DMS79 treated with DMSO at 0.1 percent for 48 hours (cell line): ENCODE measurements around the gene ANK3.
"Not testable (repeated sequence)": the region's sequence is repeated elsewhere in the genome, so short reads cannot be mapped to it uniquely, and the experiment has no call there.

Experiments used
- DNase-seq: peaks from one replicate; lab custom pipeline; 2025; lab: John Stamatoyannopoulos, UW

Gene ANK3

DNA sequence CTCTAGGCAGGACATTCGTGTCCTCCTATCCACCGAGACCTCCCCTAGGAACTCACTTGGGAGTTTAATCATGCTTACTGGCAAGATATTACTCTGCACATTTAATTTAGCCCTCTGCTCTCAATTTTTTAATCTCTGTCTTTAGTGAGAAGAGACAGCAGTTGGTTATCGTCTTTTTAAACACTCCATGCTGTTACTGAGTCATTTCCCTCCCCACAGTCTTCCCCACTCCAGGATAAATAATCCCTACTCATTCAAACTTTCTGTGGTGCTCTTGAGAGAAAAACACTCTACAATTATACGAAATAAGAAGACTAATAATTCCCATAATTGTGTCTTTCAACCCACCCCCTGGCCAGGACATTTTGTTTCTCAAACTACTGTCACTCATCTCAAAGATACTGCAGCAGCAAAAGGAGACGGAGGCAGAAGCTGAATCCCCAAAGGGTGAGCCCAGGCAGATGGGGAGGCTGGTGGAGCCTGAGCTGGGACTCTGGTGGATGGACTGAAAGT is 84.2 kb downstream of the ANK3 start:
- no peak for DNase-seq

- no peak for DNase-seq
Observed at GRCh38 chr10:60304829-60305379, 84.8 kb downstream of the ANK3 start.

GRCh38 chr10:60303778-60304177 is 85.9 kb downstream of the ANK3 start:
- no peak for DNase-seq

- DNase-seq: no peak
Observed at GRCh38 chr10:60299961-60300883, 89.5 kb downstream of the ANK3 start.

DNA sequence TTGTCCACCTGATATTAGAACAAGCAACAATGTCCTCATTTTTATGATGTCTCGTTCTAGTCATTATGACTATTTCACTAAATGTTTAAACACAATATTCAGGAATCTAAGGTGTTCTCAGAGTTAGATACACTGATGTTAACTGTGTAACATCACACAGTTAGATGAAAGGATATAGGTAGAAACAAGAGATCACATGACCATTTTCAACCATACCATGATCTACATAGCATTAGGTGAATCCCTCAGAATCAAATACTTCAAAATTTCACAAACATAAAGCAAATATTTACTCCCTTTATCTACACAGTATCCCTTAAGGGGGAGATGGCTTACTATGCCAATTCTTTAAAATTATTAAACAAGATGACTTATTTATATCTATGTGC is 90.3 kb downstream of the ANK3 start:
- DNase-seq: no peak

DNA sequence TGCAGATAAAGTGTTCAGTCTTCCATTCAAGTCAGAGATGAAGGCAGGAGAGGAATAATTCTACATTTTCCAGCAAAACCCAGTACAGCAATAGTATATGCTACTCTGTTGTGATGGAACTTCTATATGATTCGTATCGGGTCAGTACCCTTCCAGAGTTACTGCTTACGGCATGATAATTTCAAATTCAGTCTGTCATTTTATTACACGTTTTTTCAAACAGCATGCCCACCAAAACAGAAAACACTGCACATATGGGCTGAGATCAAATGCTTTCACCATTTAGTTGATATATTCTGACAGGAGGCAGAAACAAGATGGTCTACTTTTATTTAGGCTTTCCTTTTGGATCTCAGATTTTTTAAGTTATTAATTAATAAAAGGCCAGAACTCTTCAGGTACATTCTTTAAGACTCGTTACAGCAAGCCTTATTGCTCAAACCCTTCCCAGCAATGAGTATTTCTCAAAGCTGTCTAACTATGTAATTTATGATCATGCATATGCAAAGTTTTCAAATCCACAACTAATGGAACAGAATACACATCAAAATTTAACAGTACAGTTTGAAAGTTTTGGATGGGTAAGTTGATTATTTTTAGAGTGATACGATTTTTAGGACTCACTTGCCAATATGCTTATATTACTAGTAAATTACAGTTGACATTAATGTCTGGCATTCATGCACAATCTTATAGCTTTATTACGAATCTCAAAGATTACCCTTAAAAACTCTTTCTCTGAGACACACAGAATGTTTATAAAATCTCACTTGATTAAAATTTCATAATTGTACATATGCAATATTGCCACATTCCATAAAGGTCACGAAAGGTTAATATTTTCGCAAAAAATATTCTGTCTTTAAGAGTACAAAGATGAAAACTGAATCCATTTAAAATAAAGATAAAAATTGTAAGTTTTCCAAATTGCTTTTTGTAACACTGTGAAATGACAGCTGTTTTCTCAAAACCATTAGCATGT is 91.0 kb downstream of the ANK3 start:
- no peak for DNase-seq

GRCh38 chr10:60296073-60296472 is 93.6 kb downstream of the ANK3 start:
- no peak for DNase-seq

DNA sequence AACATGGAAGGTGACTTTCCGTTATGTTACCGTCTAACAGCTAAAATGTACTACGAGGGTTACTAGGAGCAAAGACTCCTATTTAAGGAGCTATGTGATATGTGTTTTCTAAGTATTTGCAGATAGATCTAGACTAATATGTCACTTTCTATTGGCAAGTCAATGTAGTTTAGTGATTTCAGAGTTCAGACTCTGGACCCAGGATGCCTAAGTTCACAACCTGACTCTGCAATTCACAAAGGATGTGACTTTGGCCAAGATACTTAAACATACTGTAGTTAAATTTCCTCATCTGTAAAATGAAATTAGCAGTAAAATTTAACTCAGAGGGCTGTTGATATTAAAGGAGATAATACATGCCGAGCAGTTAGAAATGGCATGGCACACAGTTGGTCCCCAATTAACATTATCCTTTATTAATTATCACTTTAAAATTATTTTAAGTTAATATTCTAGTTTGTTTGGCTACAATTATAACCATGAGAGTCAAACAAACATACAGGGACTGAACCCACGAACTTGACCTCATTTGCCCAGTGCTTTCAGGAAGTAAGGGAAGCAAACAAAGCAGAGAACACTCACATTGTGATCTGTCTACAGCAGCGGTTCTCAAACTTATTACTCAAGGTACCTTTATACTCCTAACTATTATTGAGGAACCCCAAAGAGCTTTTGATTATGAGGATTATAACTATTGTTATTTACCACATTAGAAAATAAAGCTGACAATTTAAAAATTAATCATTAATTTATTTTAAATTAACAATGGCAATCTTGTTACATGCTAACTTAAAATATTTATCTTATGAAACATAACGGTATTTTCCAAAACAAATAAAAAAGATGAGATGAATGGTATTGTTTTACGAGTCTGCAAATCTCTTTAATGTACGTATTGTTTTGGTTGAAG is 94.4 kb downstream of the ANK3 start:
- DNase-seq: no peak

DNA sequence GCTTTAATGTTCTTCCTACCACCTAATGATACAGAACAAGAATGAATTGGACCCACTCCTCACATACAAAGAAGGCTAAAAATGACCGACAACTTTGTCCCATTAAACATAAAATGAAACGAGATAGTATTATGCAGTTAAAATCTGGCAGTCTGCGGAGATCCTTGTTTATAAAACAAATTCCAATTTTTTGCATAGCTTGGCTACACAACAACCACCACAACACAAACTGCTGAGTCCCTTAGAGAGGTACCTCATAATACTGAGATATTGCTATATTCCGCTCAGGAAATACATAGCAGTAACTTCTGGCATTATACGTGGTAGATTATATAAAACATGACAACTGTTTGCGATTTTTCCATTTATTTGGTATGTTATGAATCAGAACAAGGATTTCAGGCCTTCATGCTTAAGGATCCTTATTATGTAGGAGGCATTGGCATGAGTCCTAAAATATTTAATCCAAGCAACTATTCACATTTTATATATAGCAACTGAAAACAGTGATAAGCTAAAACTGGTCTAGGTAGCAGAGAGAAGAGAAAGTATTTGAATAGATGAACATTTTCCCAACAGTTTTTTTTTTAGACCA is 96.0 kb downstream of the ANK3 start:
- DNase-seq: no peak

GRCh38 chr10:60292998-60293397 is 96.7 kb downstream of the ANK3 start:
- DNase-seq: no peak

- not testable (repeated sequence) for DNase-seq
Observed at GRCh38 chr10:60292536-60292935, 97.1 kb downstream of the ANK3 start.

GRCh38 chr10:60291344-60291930 is 98.2 kb downstream of the ANK3 start:
- DNase-seq: no peak

DNA sequence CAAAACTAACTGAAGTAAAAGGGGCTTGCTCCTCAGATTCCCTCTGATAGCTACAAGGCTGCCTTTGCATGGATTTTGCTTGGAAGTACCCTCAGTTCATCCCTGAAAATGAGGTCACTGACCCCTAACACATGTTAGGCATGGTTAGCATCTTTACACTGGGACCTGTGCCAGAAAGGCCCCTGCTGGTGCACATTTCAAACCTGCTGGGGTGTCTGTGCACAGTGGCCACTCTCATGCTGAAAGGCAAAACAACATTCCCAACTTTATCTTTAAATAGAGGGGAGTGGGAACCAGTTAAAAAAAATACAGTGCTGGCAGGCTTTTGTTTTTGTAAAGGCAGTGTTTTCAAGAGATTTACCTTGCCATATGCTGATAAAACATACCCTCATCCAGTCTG is 99.1 kb downstream of the ANK3 start:
- no peak for DNase-seq

DNA sequence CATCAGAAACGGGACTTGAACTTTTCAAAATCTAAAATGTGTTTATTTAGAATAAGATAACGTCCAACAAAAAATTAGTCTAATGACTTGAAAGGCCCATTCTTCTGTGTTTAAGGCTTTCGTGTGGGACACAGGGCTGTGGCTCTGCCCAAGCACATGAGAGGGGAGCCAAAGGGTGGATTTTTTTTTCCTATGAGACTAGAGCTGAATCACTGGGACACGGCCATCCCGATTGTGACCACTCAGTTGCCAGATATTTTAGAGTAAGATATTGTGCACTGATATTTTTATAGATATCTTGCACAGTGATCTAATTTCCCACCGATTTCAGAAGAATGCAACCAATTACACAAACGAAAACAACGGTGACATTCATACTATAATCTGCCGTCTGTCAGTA is 99.9 kb downstream of the ANK3 start:
- no peak for DNase-seq

GRCh38 chr10:60288256-60288655 is 101.4 kb downstream of the ANK3 start:
- no peak for DNase-seq

GRCh38 chr10:60286559-60286958 is 103.1 kb downstream of the ANK3 start:
- DNase-seq: no peak

- no peak for DNase-seq
Observed at GRCh38 chr10:60283397-60283796, 106.3 kb downstream of the ANK3 start.

- no peak for DNase-seq
Observed at GRCh38 chr10:60282771-60283353, 106.8 kb downstream of the ANK3 start.

DNA sequence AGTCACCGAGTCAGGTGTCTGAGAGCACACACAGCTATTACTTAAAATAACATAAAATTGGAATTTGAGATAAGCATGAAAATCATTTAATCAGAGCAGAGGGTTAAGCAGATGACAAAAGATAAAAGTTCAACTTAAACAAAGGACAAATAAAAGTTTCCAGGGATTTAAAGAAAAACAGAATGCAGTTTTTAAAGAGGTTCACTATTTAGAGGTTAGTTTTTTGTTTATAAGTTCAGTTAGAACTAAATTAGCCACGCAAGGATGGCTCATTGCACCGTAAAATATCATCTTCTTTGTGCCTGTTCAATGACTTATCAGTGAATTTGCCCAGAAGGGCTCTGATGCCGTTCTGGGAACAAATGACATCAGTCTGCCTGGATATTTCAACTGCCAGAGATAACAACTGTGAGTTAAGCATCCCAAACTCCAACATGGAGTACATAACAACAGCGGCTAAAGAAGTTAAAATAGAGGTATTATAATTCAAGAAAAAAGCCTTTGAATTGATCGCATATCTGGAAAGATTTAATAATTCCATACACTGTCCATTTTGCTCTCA is 107.8 kb downstream of the ANK3 start:
- DNase-seq: no peak

- DNase-seq: no peak
Observed at GRCh38 chr10:60281331-60281730, 108.3 kb downstream of the ANK3 start.
